SHP77 treated with DMSO at 0.1 percent for 48 hours (cell line): ENCODE data around the gene TRAF2.
A peak's percentile ranks its signal among the peaks of the same experiment; 100 is the strongest.

Source experiments
- DNase-seq: peaks from one replicate; lab custom pipeline; 2025; lab: John Stamatoyannopoulos, UW

Gene TRAF2

GRCh38 chr9:136847088-136847825, 39.1 kb upstream of the TRAF2 start:
- DNase-seq = no peak

DNA sequence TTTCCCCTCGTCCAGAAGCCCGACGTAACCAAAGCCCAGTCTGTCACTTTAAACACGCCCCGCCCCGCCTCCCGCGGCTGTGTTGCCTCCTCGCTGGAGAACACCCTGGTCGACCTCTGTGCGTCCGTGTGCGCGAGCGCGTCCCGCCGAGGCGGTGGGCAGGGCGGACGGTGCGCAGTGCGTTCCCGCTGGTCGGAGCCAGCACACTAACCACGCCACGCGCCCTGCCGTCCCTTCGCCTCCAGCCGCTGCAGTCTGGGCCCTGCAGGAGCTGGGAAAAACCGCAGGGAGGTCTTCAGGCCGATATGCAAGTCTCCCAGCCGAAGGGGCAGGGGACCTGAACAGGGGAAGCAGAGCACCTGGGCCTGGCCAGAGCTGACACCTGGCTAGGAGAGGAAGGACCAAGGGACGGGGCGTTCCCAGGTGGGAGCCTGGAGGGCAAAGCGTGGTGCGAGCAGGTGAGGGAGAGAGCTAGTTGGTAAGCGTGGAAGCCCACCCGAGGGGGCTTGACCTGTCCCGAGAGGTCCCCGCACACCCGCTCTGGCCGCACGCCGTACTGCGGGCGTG, 38.4 kb upstream of the TRAF2 start:
- DNase-seq = no peak

GRCh38 chr9:136848393-136849037, 37.8 kb upstream of the TRAF2 start:
- no peak for DNase-seq

- peak; percentile 96 for DNase-seq
Measured at GRCh38 chr9:136849038-136849959, 37.0 kb upstream of the TRAF2 start, which contains the start of gene PHPT1. PHPT1 (plus strand) TSS chr9:136849409; CDS start chr9:136849431, 22 bp downstream.

GRCh38 chr9:136849960-136850865, 36.1 kb upstream of the TRAF2 start:
- DNase-seq = no peak

DNA sequence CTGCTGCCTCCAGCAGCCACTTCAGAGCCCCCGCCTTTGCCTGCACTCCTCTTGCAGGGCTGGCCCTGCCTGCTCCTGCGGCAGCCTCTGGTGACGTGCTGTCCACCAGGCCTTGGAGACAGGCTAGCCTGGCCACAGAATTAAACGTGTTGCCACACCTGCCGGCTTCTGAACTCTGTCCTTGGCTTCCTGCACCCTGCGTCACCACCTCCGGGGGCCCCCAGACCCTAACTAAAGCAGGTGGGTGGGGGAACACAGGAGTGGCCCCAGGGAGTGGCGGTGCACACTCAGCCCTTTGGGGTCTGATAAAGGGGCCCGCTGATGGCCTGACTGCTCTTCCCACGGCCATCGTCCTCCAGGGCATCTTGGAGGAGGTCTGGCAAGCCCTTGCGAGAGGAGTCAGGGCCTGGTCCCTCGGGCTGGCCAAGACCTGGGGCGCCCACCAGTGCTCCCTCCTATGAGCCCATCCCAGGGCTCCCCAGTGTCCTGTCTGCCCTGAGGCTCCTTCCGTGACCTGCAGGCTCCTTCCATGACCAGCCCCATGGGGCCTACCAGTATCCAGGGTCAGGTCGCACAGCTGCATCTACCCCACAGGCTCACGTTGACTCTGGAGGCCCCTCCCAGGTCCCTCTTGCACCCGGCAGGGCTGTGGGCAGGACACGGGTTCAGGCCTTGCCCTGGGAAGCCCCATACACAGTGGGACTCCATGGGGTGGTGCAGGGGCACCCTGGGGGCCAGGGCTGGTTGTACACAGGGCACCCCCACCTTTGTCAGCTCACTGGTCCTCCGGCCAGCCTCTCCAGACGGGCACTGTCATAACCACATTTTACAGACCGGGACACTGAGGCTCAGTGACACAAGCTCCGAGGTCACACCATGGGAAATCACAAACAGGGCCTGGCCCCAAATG, 35.2 kb upstream of the TRAF2 start:
- DNase-seq = no peak

DNA sequence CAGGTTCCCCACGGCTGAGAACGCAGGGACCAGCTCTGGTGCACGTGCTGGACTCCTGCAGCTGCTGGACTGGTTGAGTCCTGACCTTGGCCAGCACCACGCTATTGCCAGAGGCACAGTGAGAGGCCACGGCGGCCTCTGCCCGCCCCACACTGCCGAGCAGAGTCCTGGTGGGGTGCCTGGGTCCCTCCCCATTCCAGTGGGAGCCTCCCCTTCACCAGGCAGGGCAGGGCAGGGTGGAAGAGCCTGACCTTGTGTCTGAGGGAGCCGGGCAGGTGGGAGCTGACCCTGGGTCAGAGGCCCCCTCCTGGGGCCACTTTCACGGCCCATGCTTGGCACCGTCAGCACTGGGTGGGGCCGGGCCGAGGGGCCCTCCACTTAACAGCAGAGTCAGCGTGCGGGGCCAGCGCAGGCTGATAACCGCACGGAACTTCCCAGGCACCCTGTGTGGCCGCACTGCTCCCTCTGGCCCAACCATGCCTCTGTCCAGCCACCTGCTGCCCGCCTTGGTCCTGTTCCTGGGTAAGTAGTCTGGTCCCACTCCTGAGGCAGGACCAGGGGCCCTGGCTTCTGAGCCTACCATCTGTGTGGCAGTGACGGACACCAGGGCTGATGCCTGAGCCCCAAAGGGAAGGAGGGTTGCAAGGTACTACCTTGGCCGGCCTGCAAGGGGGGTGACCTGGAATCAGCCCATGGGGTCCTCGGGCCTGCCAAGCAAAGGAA, 34.2 kb upstream of the TRAF2 start, which contains the start of gene MAMDC4:
MAMDC4 (plus strand) TSS at position 406 of the 723 bp plus-strand sequence; CDS start at position 477, 71 bp downstream.
- DNase-seq = no peak

- no peak for DNase-seq
Measured at GRCh38 chr9:136852664-136853595, 33.4 kb upstream of the TRAF2 start.

DNA sequence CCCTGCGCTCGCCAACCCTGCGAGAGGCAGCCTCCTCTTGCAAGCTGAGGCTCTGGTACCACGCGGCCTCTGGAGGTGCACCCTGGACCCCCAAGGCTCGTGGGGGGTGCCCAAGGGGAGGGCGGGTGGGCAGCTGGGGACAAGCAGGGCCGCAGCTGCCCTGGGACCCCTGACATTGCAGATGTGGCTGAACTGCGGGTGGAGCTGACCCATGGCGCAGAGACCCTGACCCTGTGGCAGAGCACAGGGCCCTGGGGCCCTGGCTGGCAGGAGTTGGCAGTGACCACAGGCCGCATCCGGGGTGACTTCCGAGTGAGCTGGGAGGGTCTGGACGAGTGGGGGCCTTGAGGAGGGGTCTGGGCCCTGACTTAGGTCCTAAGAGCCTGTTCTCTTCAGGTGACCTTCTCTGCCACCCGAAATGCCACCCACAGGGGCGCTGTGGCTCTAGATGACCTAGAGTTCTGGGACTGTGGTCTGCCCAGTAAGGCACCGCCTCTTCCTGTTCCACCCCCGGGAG, 32.7 kb upstream of the TRAF2 start:
- DNase-seq = no peak

DNA sequence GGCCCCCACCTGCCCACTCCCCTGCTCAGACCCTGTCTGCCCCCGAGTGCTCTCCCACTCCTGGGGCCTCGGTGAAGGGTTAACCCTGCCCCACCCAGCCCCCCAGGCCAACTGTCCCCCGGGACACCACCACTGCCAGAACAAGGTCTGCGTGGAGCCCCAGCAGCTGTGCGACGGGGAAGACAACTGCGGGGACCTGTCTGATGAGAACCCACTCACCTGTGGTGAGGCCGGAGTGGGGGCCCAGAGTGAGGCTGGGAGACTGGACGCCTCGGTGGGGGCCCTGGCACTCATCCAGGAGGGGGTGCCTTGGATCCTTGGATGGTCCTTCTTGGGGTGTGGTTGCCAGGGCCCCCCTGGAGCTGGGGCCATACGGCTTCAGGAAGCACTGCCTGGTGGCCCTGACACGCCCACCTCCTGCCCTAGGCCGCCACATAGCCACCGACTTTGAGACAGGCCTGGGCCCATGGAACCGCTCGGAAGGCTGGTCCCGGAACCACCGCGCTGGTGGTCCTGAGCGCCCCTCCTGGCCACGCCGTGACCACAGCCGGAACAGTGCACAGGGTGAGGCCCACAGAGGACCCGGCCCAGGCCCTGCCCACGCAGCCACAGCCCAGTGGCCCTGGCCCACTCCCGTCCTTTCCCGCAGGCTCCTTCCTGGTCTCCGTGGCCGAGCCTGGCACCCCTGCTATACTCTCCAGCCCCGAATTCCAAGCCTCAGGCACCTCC, 32.0 kb upstream of the TRAF2 start:
- no peak for DNase-seq

GRCh38 chr9:136854842-136855460, 31.4 kb upstream of the TRAF2 start:
- no peak for DNase-seq

DNA sequence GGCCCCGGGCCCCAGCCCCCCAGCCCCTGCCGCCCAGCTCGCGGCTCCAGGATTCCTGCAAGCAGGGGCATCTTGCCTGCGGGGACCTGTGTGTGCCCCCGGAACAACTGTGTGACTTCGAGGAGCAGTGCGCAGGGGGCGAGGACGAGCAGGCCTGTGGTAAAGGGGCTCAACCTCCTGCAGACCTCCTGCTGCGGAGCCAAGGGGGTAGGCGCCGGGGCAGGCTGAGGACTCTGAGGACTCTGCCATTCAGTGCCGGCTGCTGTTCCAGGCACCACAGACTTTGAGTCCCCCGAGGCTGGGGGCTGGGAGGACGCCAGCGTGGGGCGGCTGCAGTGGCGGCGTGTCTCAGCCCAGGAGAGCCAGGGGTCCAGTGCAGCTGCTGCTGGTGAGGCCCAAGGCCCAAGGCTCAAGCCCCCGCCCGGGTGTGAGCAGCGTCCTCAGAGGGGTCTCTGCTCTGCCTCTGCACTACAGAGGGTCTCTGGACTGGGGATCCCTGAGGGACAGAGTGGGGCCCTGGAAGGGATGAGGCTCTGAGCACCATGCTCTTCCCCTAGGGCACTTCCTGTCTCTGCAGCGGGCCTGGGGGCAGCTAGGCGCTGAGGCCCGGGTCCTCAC, 30.7 kb upstream of the TRAF2 start:
- no peak for DNase-seq

GRCh38 chr9:136856079-136856476, 30.2 kb upstream of the TRAF2 start:
- peak; percentile 4 for DNase-seq

GRCh38 chr9:136856541-136857141, 29.7 kb upstream of the TRAF2 start:
- no peak for DNase-seq

- no peak for DNase-seq
Measured at GRCh38 chr9:136857166-136857565, 29.1 kb upstream of the TRAF2 start.
